ENCODE measurements around the gene USP20. TPM values are rescaled to one million over a fixed set of nuclear protein-coding genes. Genes with fewer than 3 reads are reported as not detected.

The USP20 gene
- polyA plus RNA-seq, 1 of the 3 experiments (the other 2 are of a cell fraction) = 22.5 TPM

DNA sequence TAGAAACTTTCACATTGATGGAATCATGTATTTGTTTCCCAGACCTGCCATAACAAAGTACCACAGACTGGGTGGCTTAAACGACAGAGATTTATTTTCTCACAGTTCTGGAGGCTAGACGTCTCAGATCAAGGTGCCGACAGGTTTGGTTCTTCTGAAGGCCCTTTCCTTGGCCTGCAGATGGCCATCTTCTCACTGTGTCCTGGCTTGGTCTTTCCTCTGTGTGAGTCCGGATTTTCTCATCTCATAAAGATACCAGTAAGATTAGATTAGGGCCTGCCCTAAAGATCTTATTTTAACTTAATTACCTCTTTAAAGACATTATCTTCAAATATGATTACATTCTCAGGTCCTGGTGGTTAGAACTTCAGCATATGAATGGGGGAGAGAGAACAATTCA lies 5.8 kb downstream of the USP20 start:
- 58% methylated on average over 4 of the region's 4 CpGs for WGBS (ENCODE audit: low lambda C conversion rate)
- Histone ChIP-seq H3K9me2 (no peaks in the 10 kb centered on the region), H3K4me1 (ENCODE audit: control insufficient read depth in 1 of 2, insufficient read depth in 2 of 2, low read depth in 1 of 2, low read length in 1 of 2) (peaks cover 14 to 37% of the 10 kb centered on the region in 2 experiments), H4K20me1 (ENCODE audit: insufficient read depth) (no peaks in the 10 kb centered on the region), H3K9me3 (no peaks in the 10 kb centered on the region), H3K79me2 (ENCODE audit: insufficient read depth) (peaks cover 9% of the 10 kb centered on the region), H3K4me3 (ENCODE audit: low read depth in 2 of 2, low read length in 1 of 2) (no peak overlapping the region), H3K27ac (ENCODE audit: low read depth in 2 of 2, low read length in 1 of 2) (peak overlapping the region in 1 of 2 experiments; percentile 43; a peak in 1 of 4 replicates), H3K27me3 (ENCODE audit: insufficient read depth) (no peaks in the 10 kb centered on the region), H3K36me3 (replicated peaks in 1 of 2; ENCODE audit: control insufficient read depth in 1 of 2, insufficient read depth in 2 of 2, low read length in 1 of 2) (no peaks in the 10 kb centered on the region), H2AFZ (ENCODE audit: low read depth) (no peak overlapping the region), H3K4me2 (no peak overlapping the region), H3F3A (replicated peaks; ENCODE audit: insufficient read depth) (peaks cover 23% of the 10 kb centered on the region), H3K9ac (no peak overlapping the region)
- CTCF ChIA-PET = no interaction called here
- POLR2A ChIA-PET = interaction anchor here (0.9 kb wide), 1 partner anchor 12 kb away, joined by 3 read pairs; no protein-coding TSS in a partner anchor
- TF ChIP-seq RAD21 (IDR thresholded peaks at IDR 0.05; ENCODE audit: low read length) (peak; percentile 53), EZH2phosphoT487 (IDR thresholded peaks at IDR 0.05; ENCODE audit: borderline replicate concordance, low read depth) (no peak), GATA2 (CRISPR knock-in tag; IDR thresholded peaks at IDR 0.05) (peak; percentile 30; the same call in 1 of the 2 replicates), EP300 (IDR thresholded peaks at IDR 0.05; ENCODE audit: borderline replicate concordance in 1 of 2, low read depth in 1 of 2, low read length in 1 of 2) (peak in 1 of 2 experiments; percentile 28; a peak in 1 of 4 replicates), RCOR1 (IDR thresholded peaks at IDR 0.05; ENCODE audit: low read length) (peak; percentile 29; the same call in 1 of the 2 replicates)
- TF ChIP-seq, protein P1, sequence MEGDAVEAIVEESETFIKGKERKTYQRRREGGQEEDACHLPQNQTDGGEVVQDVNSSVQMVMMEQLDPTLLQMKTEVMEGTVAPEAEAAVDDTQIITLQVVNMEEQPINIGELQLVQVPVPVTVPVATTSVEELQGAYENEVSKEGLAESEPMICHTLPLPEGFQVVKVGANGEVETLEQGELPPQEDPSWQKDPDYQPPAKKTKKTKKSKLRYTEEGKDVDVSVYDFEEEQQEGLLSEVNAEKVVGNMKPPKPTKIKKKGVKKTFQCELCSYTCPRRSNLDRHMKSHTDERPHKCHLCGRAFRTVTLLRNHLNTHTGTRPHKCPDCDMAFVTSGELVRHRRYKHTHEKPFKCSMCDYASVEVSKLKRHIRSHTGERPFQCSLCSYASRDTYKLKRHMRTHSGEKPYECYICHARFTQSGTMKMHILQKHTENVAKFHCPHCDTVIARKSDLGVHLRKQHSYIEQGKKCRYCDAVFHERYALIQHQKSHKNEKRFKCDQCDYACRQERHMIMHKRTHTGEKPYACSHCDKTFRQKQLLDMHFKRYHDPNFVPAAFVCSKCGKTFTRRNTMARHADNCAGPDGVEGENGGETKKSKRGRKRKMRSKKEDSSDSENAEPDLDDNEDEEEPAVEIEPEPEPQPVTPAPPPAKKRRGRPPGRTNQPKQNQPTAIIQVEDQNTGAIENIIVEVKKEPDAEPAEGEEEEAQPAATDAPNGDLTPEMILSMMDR (IDR thresholded peaks at IDR 0.05) = no peak
- no peak for DNase-seq

DNA sequence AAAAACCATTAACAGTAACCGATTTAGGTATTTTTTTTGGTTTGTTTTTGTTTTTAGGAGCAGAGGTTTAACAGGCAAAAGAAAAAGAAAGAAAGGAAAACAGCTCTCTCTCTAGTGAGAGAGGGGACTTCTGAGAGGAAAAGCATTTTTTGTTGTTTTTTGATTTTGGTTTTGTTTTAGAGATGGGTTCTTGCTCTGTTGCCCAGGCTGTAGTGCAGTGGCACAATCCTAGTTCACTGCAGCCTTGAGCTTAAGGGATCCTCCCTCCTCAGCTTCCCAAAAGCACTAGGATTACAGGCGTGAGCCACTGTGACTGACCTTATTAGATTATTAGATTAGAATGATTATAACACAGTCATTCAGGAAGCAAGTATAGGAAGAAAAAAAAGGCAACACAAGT lies 10.1 kb downstream of the USP20 start:
- Histone ChIP-seq H3K4me2 (no peak overlapping the region), H3K36me3 (replicated peaks in 1 of 2; ENCODE audit: control insufficient read depth in 1 of 2, insufficient read depth in 2 of 2, low read length in 1 of 2) (peaks cover 0 to 3% of the 10 kb centered on the region in 2 experiments), H3F3A (replicated peaks; ENCODE audit: insufficient read depth) (peaks cover 6% of the 10 kb centered on the region), H3K27ac (ENCODE audit: low read depth in 2 of 2, low read length in 1 of 2) (no peak overlapping the region), H4K20me1 (ENCODE audit: insufficient read depth) (no peaks in the 10 kb centered on the region), H3K27me3 (ENCODE audit: insufficient read depth) (no peaks in the 10 kb centered on the region), H3K4me3 (ENCODE audit: low read depth in 2 of 2, low read length in 1 of 2) (no peak overlapping the region), H3K79me2 (ENCODE audit: insufficient read depth) (no peaks in the 10 kb centered on the region; the same call in none of the 2 replicates), H2AFZ (ENCODE audit: low read depth) (no peak overlapping the region), H3K9me3 (no peaks in the 10 kb centered on the region), H3K9ac (no peak overlapping the region), H3K9me2 (no peaks in the 10 kb centered on the region), H3K4me1 (ENCODE audit: control insufficient read depth in 1 of 2, insufficient read depth in 2 of 2, low read depth in 1 of 2, low read length in 1 of 2) (peaks cover 0 to 20% of the 10 kb centered on the region in 2 experiments; a peak in 1 of 4 replicates)
- 40% methylated on average over 2 of the region's 2 CpGs for WGBS (ENCODE audit: low lambda C conversion rate)
- CTCF ChIA-PET = interaction anchor here (0.6 to 3.4 kb wide), 3 partner anchors 203 to 391 kb away, joined by 3 to 10 read pairs (median 3); no protein-coding TSS in a partner anchor
- POLR2A ChIA-PET = no interaction called here
- DNase-seq = no peak
- TF ChIP-seq GABPA (IDR thresholded peaks at IDR 0.05; ENCODE audit: low read depth) (no peak), TAF1 (IDR thresholded peaks at IDR 0.05; ENCODE audit: borderline replicate concordance, low read depth, low read length) (no peak), CHD2 (IDR thresholded peaks at IDR 0.05; ENCODE audit: low read length, partially characterized antibody) (no peak), FOSL2 (IDR thresholded peaks at IDR 0.05; ENCODE audit: borderline replicate concordance, low read depth) (no peak), TEAD4 (IDR thresholded peaks at IDR 0.05; ENCODE audit: borderline replicate concordance, insufficient read depth) (no peak), FOXJ3 (CRISPR knock-in tag; IDR thresholded peaks at IDR 0.05) (no peak), EZH2phosphoT487 (IDR thresholded peaks at IDR 0.05; ENCODE audit: borderline replicate concordance, low read depth) (no peak), SMC3 (IDR thresholded peaks at IDR 0.05; ENCODE audit: low read depth, low read length) (no peak), ELF1 (IDR thresholded peaks at IDR 0.05) (no peak), NFIC (IDR thresholded peaks at IDR 0.05; ENCODE audit: borderline replicate concordance) (no peak), RCOR1 (IDR thresholded peaks at IDR 0.05; ENCODE audit: low read length) (no peak), POLR2AphosphoS5 (IDR thresholded peaks at IDR 0.05; ENCODE audit: low read depth, low read length) (no peak), RAD21 (IDR thresholded peaks at IDR 0.05; ENCODE audit: low read length) (no peak), JUND (IDR thresholded peaks at IDR 0.05) (no peak), FOXM1 (IDR thresholded peaks at IDR 0.05; ENCODE audit: low read depth) (no peak)
- TF ChIP-seq, protein P2, sequence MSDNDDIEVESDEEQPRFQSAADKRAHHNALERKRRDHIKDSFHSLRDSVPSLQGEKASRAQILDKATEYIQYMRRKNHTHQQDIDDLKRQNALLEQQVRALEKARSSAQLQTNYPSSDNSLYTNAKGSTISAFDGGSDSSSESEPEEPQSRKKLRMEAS (IDR thresholded peaks at IDR 0.05; ENCODE audit: low read depth) = no peak
- TF ChIP-seq, protein P3, sequence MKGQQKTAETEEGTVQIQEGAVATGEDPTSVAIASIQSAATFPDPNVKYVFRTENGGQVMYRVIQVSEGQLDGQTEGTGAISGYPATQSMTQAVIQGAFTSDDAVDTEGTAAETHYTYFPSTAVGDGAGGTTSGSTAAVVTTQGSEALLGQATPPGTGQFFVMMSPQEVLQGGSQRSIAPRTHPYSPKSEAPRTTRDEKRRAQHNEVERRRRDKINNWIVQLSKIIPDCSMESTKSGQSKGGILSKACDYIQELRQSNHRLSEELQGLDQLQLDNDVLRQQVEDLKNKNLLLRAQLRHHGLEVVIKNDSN (IDR thresholded peaks at IDR 0.05; ENCODE audit: borderline replicate concordance, low read depth) = no peak
- TF ChIP-seq, protein P4, sequence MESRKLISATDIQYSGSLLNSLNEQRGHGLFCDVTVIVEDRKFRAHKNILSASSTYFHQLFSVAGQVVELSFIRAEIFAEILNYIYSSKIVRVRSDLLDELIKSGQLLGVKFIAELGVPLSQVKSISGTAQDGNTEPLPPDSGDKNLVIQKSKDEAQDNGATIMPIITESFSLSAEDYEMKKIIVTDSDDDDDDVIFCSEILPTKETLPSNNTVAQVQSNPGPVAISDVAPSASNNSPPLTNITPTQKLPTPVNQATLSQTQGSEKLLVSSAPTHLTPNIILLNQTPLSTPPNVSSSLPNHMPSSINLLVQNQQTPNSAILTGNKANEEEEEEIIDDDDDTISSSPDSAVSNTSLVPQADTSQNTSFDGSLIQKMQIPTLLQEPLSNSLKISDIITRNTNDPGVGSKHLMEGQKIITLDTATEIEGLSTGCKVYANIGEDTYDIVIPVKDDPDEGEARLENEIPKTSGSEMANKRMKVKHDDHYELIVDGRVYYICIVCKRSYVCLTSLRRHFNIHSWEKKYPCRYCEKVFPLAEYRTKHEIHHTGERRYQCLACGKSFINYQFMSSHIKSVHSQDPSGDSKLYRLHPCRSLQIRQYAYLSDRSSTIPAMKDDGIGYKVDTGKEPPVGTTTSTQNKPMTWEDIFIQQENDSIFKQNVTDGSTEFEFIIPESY (IDR thresholded peaks at IDR 0.05; ENCODE audit: borderline replicate concordance, low read depth) = no peak
- TF ChIP-seq, protein P5, sequence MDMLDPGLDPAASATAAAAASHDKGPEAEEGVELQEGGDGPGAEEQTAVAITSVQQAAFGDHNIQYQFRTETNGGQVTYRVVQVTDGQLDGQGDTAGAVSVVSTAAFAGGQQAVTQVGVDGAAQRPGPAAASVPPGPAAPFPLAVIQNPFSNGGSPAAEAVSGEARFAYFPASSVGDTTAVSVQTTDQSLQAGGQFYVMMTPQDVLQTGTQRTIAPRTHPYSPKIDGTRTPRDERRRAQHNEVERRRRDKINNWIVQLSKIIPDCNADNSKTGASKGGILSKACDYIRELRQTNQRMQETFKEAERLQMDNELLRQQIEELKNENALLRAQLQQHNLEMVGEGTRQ (IDR thresholded peaks at IDR 0.05; ENCODE audit: borderline replicate concordance, low read depth, low read length) = no peak
